Hippocampal formation (tissue), 2 donors: ENCODE results near the gene GALNT13.
A peak's percentile ranks its signal among the peaks of the same experiment; 100 is the strongest.

ENCODE experiments used
- DNase-seq, 2 donors: peaks; one replicate each; lab custom pipeline; 2025; lab: John Stamatoyannopoulos, UW

The GALNT13 gene

GRCh38 chr2:153871231-153872221 lies at the start of gene GALNT13:
GALNT13 (plus strand) TSS chr2:153871922.
- peak; percentile 85 to 92 for DNase-seq

DNA sequence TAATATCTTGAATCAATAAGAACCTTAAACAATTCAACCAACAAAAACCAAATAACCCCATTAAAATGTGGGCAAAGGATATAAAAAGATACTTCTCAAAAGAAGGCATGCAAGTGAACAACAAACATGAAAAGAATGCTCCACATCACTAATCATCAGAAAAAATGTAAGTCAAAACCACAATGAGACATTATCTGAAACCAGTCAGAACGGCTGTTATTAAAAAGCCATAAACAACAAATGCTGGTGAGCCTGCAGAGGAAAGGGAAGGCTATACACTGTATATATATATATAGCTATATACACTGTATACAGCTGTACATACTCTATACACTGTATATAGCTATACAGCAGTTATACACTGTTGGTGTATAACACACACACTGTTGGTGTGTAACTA lies 47.8 kb upstream of the GALNT13 start:
- DNase-seq: no peak

- DNase-seq: no peak
These were observed 43.4 kb upstream of the GALNT13 start for GRCh38 chr2:153828335-153828734.

GRCh38 chr2:153834662-153835061 lies 37.1 kb upstream of the GALNT13 start:
- no peak for DNase-seq

DNA sequence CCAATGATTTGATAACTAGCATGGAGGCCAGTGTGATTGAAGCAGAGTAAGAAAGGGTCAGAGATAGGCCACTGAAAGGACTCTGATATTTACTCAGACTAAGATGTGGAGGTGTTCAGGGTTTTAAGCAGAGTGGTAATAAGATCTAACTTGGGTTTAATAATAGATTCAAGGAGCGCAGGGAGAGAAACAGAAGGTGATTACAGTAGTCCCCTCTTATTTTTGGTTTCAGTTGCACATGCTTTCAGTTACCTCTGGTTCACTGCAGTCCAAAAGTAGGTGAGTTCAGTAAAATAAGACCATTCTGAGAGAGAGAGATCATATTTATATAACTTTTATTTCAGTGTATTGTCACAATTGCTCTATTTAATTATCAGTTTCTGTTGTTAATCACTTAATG lies 13.5 kb upstream of the GALNT13 start:
- DNase-seq: no peak

DNA sequence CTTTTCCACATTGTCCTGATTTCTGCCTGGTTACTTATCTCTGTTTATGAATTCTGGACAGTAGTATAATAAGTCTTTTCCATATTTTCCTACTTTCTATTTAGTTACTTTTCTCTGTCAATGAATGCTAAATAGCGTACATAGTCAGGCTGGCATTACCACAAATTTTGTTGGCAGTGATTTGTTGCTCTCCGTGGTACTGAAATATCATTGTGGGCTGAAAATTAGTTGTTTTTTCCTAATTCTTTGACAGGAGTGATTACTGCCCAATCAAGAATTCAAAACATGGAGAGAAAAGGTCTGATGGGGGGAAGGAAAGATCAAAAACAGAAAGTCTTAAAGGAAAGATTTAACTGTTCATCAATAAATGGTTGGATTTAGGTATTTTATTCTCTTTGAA lies 7.7 kb upstream of the GALNT13 start:
- DNase-seq: no peak

DNA sequence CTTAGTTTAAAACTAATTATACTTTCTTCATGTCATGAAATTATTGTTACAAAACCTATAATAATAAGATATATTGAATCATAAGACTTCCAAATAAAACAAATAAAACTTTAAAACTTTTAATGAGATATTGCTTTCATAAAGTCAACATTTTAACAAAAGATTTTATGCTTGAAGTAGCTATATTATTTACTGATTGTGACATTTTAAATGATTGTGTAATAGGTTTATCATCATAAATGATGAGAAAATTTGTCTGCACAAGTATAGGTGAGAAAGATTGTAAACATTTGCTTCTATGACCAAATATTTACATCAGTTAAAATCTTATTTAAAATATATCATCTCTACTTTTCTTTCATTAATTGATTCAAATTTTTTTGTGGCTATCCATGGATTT lies 5.1 kb upstream of the GALNT13 start:
- no peak for DNase-seq

GRCh38 chr2:153870308-153870707 lies 1.4 kb upstream of the GALNT13 start:
- DNase-seq: peak in 1 of 2 donors; percentile 48

GRCh38 chr2:153872311-153873051 lies 759 bp downstream of the GALNT13 start:
- no peak for DNase-seq

- DNase-seq: peak in 1 of 2 donors; percentile 7
These were observed 1.6 kb downstream of the GALNT13 start for GRCh38 chr2:153873052-153874048.

DNA sequence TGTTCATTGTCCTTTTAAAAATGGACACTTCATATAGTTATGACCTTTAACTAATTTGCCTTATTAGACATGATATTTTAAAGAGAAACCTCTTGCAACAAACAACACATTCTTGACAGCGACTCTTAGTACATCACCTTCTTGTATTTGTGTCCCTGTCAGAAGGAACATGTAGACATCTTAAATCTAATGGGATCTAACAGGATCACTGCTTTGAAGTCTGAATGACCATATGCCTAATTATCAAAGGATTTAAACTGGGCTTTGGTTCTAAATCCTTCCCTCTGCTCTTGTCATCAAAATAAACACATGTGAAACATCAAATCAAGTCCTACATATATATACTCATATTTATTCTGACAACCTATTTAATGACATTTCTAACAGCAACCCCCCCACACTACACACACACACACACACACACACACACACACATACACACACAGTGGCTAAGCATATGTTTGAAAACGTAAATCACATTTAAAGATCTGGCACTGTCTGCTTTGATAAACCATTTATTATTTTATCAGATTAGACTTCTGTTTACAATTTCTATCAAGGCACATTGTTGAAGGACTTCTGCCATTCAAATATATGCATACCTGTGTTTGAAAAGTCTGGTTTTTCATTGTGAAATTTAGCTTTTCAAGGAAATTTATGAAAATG lies 4.2 kb downstream of the GALNT13 start:
- DNase-seq: no peak

- DNase-seq: no peak
These were observed 9.2 kb downstream of the GALNT13 start for GRCh38 chr2:153880926-153881325.

DNA sequence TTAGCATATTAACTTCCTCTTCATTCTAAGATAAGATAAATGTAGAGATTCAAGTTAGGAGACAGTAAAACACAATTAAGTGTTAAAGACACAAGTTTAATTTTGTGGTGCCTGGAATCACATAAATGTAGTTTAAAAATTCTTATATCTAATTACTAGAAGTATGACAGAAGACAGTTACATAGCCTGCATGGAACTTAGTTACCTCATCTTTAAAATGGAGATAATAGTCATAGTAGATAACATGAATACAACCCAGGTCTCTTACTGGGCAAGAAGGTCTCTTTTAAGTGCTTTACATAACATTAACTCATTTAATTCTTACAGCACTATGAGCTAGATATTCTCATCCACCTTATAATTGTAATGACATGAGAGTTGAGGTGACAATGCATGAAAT lies 15.1 kb downstream of the GALNT13 start:
- no peak for DNase-seq

DNA sequence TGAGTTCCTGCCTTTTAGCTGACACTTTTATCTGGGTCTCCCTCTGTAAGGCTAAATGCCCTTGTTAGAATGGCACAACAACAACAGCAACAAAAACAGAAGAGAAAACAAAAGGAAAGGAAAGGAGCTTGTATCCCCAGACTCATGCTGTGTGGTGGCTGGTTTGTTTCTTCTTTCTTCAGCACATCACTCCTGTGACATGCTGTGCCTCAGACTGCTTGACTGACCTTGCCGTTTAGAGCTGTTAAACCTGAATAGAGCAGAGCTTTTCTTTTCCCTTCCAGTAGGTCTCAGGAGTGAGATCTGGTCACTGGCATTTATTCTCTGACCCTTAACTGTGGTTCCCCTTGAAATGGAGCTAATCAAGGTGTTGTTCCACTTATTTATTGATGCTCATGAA lies 18.9 kb downstream of the GALNT13 start:
- no peak for DNase-seq

DNA sequence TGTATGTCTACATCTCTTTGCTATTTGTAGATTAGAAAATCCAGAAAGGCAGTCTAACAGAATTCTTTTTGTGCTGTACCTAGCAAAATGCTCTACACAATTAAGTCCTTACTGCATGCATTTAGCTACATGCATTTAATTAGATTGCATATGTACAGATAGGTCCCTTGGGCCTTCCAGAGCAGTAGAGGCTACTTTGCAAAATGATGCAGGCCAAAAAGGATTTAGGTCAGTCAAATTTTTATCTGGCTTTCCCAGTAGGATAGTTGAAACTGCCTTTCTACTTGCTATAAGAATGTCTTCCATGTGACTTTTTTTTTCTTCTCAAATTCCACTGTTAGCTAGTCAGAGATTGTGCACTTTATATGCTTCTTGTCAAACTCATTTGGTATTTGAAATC lies 19.3 kb downstream of the GALNT13 start:
- DNase-seq: no peak

DNA sequence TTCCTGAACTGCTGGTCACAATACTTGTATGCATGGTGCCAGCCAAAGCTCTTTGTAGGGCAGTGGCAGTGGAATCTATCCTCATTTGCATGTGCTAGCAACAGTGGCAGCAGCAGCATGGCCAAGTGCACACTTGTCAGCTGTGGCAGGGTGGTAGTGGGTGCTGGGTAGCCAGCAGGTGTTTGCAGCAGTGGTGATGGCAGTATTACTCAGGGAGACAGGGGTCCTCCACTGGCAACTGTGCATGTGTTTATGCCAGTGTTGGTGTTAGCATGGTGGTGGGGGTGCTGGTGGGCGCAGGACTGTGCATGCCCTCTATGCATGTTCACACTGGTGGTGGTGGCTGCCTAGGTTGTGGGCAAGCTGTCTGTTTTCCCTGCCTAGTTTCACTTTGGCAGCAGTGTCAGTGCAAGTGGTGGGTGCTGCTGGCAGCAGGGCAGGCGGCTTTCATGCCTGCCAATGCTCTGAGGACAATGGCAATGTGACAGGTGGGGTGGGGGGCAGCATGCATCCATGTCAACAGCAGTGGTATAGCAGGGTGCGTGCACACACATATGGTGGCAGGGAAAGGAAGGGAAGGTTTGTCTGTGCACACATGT lies 41.2 kb downstream of the GALNT13 start:
- DNase-seq: no peak

- no peak for DNase-seq
These were observed 45.8 kb downstream of the GALNT13 start for GRCh38 chr2:153917570-153917969.

- DNase-seq: no peak
These were observed 63.8 kb downstream of the GALNT13 start for GRCh38 chr2:153935511-153935910.

DNA sequence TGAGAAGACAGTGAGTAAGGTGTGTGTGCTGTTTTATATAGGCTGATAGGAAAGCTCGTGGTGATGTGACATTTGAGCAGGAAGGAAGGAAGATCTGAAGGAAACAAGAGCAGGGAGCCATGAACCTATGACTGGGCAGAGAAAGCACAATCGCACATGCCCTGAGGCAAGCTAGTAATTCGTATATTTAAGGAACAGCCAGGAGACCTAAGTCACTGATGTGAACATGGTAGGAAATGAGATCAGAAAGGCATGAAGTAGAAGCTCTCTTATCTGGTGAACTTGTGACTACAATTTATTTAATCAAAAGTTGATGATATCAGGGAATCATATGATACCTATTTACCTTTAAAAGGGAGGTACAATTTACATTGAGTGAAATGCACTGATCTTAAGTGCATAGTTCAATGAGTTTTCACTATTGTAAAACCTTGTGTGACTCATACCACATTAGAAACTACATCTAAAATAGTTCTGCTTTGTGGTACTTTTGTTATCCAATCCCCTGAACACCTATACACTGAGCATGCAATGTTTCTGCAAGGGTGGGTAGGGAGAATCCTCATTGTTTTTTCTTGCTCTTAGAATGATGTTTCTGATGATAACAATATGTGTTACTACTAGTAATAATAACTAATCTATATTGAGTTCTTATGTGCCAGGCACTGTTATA lies 67.5 kb downstream of the GALNT13 start:
- DNase-seq: no peak

GRCh38 chr2:153940511-153940910 lies 68.8 kb downstream of the GALNT13 start:
- no peak for DNase-seq
